Fibroblast of skin of left quadriceps (primary cell): ENCODE results near the gene SLITRK4.

Experiments
- DNase-seq, 2 experiments: peaks; one replicate each; pipeline ENCODE4 v3.0.0-alpha.2; 2013; ENCODE audit warnings: low read depth in 2 of 2

SLITRK4 gene, protein sequence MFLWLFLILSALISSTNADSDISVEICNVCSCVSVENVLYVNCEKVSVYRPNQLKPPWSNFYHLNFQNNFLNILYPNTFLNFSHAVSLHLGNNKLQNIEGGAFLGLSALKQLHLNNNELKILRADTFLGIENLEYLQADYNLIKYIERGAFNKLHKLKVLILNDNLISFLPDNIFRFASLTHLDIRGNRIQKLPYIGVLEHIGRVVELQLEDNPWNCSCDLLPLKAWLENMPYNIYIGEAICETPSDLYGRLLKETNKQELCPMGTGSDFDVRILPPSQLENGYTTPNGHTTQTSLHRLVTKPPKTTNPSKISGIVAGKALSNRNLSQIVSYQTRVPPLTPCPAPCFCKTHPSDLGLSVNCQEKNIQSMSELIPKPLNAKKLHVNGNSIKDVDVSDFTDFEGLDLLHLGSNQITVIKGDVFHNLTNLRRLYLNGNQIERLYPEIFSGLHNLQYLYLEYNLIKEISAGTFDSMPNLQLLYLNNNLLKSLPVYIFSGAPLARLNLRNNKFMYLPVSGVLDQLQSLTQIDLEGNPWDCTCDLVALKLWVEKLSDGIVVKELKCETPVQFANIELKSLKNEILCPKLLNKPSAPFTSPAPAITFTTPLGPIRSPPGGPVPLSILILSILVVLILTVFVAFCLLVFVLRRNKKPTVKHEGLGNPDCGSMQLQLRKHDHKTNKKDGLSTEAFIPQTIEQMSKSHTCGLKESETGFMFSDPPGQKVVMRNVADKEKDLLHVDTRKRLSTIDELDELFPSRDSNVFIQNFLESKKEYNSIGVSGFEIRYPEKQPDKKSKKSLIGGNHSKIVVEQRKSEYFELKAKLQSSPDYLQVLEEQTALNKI

DNA sequence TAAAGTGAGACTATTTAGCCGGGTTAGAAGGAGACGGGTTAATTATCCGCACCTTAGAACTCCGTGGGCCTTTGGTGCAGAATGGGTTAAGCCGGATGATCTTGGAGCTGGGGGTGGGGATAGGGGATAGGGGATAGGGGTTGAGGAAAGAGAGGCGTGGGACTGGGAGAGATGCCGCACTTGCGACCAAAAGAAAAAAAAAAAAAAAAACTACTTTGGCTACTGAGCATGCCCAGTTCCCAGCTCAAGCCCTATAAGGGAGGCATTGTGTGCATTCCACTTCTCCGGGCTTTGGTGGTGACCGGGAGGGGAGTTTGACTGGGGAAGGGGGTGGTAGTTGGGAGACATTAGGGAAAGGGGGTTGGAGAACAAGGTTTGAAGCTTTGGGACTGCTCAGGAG, at the start of gene SLITRK4:
TSS of gene SLITRK4 (minus strand) at position 187 of the 400 bp plus-strand sequence. CDS start 4,993 bp downstream, outside the sequence.
- no peak for DNase-seq

DNA sequence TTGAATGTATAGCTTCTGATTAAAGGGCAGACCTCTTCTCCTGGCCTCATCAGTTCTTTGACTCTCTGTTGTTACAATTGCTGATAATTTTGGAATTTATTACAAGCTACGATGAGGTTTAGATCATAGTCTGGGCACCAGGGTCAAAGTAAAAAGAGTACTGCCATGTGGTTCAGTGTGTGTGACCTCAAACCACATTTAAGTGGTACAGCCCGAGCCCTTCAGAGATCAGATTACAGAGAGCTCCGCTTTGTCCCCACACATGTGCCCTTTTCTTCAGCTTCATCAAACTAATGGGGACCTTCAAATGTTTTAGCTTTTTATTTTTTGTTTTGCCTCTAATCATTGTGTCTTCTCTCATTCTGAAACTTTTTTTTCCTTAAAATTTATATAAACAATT, 47.6 kb upstream of the SLITRK4 start:
- no peak for DNase-seq

DNA sequence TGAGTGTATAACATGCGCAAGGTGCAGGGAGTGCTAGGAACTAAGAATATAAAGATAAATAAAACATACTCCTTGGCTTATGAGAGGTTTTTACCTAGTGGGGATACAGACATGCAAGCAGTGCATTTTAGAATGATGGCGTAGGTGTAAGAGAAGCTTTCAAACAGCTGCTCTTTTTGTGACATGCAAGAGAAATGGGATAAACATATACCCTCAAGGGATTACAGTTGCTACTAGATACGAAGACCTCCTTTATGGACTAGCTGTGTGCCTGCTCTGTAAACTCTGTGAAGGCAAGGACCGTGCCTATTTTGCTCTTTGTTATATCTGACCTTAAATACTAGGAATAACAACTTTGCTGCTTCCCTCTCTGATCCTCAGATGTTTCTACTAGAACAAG, 39.0 kb upstream of the SLITRK4 start:
- DNase-seq, result no peak

DNA sequence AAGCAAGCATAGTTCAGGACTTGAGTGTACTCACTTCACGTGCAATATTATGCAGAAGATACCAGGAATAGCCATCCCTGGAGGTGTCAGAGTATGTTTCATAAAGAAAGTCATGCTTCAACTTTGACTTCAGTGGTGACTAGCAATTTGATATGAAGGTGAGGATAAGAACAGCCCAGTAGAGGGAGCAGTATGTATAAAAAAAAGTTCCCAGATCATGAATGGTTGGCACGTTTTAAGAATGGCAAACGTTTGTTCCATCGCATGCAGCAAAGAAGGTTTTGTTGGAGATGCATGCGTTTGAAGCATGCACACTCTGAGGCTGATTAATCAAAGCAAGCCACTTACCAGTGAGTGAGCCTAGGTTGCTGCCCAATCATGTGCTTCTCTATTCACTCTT, 33.5 kb upstream of the SLITRK4 start:
- no peak for DNase-seq

DNA sequence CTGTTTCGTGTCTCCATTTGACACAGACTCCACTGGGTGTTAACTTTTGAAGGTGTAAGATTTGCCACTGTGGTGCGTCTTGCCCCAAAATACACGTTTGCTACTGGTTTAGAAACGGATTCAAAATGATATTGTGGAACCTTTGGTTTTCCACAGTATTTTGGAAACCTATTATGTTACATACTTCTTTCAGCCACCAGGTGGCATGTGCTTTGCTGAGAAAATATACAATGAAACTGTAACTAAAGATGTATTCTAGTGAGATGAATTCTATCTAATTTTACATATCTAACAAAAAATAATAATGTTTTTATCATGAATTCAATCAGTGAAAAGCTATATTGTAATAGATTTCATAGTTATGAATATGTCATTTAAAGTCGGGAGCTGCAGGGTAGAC, 28.4 kb upstream of the SLITRK4 start:
- no peak for DNase-seq

DNA sequence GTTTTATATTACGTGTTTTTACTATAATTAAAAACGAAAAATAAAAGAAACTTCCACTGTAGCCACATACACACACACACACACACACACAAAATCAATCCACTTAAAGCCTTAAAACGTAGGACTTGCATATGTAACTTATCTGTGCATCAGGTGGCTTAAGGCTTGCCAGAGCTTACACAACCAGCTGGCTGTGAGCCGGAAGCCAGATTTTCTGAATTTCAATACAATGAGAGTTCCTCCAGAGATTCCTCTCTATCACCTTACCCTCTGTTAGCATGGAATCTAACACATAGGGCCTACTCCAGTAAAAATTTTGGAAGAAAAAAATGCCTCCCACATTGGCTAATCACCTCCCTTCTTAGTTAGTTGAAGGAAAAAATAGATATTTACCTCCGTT, 27.9 kb upstream of the SLITRK4 start:
- no peak for DNase-seq

DNA sequence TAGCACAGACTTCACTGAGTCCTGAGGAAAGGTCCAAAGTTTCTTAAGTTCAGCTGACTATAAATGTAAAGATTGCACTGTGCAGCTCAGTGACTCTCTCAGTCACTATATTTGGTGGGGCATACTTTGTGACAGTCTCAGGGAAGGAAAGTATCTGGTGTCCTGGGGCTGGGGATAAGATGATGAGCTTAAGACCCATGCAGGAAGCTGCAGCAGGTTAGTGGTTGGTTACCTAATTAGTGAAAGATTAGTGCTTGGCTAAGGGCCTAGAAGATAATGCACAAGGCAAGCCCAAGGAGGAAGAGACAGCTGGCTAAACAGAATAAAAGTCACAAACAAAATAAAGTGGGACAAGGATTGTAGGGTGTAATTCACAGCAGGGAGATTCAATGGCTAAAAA, 25.4 kb upstream of the SLITRK4 start:
- no peak for DNase-seq

DNA sequence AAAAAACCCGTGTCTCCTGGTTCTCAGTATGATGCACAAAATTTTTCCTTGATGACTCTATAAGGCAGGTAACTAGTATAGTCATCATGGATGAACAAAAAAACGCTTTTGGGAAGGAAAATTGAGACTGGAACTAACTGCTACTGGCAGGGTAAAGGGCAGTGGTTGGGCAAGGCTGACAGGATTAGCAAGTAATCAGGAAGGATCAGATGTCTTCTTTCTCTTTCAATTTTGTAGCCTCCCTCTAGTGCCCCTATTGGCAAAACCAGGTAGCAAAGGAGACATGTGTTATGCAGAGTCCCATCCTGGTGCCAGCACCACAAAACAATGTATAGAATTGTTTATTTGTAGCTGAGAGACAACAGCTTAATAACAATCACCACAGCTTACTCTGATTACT, 12.8 kb upstream of the SLITRK4 start:
- DNase-seq, result no peak

DNA sequence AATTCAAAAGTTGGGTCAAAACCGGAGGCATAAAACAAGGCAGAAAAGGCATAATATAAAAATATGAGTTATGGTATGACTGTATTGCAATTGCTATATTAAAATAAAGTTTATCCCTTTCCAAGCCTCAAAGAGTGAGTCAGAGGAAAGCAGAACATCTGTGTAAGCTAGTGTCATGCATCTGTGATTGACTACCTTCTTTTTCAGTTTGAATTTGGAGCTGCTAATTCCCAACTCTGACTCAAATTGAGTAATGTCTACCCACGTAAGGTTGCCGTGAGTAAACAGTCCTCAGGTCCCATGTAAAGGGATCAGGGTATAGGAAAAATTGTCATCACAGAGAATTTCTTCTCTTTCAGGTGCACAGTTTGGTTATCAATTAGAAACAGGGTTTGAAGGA, 6.5 kb upstream of the SLITRK4 start:
- no peak for DNase-seq

DNA sequence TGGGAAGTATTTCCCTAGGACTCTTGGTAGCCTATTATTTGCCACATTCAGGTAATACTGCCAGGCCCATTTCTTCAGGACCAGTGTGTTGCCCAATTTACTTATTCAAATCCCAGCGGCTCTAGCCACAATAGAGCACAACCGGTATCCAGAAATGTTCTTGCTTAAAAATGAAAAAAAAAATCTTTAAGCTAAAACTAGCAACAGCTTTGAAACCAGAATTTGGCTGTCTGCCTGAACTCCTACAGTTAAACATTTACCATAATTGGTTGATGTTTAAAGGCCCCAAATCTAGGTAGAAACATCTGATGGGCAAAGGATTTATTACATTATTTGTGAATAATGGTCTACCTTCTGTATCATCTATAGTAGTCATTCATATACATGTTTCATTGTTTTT, 930 bp upstream of the SLITRK4 start:
- DNase-seq, result no peak

DNA sequence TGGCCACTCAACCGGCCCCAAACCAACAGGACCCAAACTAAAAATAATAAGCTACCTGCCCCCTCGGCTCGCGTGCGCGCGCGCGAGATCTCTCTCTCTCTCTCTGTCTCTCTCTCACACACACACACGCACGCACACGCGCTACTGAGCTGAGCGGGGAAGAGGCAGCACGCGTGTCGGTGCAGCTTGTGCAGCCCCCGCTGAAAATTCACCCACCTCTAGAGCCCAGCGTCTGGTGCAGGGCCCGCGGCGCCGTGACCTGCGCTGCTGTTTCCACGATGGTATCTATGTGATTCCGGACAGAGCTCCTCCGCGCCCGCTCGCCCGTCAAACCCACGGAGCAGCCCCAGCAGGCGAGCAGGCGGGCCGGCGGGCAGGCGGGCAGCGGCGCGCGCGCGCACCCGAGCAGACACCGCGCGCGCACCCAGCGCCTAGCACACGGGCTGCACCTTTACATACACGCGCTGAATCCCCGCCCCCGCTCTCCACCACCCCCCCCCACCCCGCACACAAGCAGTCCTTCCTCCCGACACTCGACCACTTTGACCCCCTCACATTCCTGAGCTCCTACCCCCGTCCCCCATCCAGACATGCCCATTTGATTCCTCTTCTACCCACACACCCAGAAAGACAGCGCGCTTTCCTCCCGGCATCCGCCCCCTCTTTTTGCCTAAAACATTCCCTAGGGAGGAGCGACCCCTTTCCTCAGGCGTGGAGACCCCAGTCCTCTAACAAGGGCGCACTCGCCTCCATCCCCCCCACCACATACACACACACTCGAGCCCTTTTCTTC, 1.0 kb downstream of the SLITRK4 start:
- no peak for DNase-seq

DNA sequence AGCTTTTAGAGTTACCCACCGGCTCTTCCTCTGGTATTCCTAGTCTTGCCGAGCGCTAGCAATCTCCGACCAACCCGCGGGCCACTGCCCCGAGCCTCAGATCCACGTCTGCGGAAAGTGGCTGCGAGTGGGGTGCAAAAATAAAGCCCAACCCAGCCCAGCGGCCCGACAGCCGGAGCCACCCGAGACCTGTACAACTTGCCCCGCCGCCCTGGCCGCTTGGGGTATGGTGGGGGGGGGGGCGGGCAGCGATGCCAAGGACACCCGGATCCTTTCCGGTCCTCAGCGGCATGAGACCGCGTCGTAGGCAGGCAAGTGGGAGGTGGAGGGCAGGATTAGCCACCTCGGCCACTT, 1.6 kb downstream of the SLITRK4 start:
- DNase-seq, result no peak

DNA sequence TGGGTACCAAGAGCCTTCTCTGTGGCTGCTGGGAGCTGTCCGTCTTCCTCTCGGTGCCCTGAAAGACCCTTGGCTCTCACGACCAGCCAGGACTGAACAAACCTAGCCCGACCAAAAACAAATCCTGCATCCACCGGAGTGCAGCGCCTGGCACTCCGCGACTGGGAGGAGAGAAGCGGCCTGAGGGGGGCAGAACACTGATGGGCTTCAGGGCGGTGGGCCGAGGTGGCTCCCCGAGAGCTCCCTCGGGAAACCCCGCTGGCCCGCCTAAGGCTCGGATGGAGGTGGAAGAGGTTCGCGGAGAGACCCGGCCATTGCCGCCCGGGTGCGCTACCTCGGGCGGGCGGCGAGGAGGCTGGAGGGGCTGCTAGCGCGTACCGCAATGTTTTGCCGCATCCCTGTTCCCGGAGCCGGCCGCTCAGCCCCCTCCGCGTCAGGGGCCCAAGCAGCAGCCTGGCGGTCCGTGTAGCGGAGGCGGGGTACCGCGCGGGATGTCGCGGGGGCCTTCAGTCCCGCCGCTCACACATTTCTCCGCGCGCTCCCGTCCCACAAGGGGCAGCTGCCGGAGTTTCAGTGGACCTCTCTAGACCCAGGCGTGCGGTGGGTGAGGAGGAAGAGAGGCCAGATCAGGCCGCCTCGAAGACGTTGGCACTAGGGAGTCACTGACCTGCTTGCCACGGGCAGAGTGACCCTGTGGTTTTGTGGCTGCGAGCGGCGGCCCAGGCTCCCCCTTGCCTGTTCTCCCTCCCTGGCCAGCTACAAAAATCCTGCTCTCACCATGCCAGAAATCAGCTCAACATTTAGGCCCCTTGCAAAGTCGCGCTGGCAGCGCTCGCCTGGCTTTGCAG, 2.2 kb downstream of the SLITRK4 start:
- no peak for DNase-seq

DNA sequence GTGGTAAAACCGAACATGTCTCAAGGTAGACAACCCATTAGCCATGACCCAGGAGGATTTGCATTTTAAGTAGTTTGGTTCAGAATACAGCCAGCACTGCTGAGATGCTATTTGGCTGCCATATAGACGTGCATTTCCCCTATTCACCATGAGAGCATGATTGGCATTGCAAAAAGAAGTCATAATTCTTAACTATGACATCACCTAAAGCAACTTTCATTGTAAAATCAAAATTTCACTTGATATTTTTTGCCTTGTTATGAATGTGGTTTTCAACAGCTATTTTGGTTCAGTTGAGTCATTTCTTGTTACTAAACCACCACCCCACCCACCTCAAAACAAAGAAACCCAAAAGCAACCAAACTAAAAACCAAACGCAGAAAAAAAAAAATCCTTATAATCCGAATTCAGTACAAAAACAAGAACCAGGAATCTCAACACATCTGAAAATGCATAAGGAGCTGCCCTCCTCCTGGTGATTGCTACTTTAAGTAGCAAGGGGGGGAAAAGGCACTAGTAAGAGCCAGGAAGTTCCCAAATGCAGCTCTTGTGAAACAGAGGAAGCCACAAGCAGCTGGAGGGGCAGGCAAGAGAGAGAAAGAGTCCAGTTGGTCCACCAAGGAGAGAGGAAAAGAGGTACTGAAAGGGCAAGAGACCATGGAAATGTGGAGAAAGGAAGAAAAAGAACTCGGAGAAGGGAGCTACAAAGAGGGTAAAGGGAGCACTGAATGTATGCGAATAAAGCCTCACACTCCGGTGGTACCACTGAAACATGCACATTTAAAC, 3.1 kb downstream of the SLITRK4 start:
- DNase-seq, result no peak

DNA sequence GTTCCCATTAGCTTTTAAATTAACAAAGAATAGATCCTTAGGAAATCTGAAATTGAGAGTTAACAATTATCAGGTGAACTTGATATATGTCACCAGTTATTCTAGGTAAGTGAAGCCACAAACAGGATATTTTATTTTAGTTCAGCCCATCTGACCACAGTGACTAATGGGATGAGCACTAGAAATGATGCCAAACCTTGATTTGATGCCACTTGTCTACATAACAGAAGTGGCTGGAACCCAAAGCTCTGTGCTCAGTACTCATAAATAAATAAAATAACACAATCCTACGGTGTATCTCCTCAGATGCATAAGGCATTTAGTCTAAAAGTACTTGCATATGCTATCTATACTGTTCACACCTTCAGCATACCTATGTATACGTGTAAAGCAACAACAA, 12.2 kb downstream of the SLITRK4 start:
- no peak for DNase-seq

DNA sequence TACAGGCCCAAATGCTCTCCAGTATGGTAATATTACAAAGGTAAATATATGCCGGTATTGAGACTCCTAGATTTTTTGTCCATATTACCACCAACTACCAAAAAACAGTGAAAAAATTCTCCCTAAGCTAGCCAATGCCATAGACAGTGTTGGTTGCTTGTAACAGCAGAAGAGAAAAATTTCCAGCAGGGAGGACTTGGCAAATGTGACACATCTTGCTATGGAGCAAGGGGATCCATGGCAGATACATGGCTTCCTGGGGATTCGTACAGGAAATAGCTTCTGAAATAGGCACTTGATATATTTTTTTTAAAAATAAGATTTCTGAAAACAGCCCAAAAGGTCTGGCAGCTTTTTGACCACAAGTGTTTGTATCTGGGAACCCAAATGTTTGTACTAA, 14.6 kb downstream of the SLITRK4 start:
- DNase-seq, result no peak

DNA sequence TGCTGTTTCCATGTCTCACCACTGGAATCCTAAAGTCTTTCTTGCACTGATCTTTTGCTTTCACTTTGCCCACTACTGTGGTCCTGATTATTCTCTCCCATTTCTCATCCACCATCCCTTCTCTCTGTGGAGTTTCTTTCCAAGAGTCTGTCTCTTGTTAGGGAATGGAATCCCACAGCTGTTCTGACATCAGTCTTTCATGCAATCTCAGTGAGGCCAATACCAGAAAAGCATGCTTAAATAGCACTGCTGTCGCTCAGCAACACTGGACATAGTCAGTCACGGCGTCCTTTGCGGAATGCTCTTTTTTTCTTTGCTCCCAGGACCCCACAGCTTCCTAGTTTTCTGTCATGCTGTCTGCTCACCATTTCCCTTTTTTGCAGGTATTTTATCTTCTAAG, 20.1 kb downstream of the SLITRK4 start:
- DNase-seq, result no peak

DNA sequence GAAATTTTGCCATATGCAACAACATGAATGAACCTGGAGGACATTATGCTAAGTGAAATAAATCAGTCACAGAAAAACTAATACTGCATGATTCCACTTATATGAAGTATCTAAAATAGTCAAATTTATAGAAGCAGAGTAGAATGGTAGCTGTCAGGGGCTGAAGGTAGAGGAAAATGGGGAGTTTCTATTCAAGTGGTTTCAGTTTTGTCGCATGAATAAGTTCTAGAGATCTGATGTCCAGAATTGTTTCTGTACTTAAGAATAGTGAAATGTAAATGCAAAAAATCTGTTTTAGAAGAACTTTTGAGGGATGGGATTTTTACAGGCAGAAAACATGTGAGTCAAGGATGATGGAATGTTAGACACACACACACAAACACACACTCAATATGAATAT, 34.1 kb downstream of the SLITRK4 start:
- no peak for DNase-seq

DNA sequence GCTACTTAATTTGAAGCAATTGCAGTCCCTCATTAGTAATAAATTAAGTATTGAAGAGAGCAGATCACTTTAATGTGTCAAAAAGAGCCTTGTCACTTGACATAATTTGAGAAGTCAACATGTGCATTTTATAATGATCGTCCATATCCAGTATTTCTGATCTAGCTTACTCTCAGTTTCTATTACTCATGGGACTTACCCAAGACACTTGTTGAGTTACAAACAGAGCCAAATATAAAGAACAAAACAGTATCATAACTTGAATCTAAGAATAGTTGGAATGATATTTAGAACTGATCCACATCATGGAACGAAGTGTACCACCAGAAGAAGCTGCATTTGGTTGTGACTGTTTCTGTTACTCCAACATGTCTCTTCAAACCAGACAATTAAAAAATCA, 54.7 kb downstream of the SLITRK4 start:
- DNase-seq, result no peak

DNA sequence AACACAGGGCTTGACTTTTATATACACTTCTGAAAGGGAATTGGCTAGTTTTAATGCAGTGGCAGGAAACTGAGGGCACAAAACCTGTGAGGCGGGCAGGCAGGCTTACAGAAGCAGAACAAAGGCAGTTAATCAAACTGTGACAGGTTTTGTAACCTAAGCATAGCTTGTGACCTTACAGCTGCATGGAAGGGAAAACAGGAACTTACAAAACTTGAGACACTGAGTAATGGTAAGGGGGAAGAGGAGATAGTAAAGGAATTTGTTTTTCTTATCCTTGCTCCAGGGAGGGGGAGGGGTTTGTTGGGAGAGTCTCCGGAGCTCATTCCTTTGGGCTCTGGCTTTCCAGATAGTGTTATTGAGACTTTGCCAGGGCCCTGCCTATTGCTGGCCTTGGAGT, 55.6 kb downstream of the SLITRK4 start:
- no peak for DNase-seq
